GM12864 (cell line): Measurements from ENCODE around the gene NRSN2.
A peak's percentile ranks its signal among the peaks of the same experiment; 100 is the strongest.

Experiments
- DNase-seq: peaks from one replicate; pipeline ENCODE4 v3.0.0-alpha.2; 2011; ENCODE audit warnings: low read depth
- H3K4me3 ChIP-seq: 2 replicates; pipeline ENCODE4 v1.5.1; 2011; ENCODE audit warnings: mild to moderate bottlenecking, low read depth, low read length, control low read depth
- TF ChIP-seq, protein P1 (sequence below): IDR thresholded peaks from 2 replicates; pipeline ENCODE4 v1.5.1; 2011; ENCODE audit warnings: low read depth, mild to moderate bottlenecking, moderate library complexity, low read length, control low read depth, inconsistent platforms; ENCODE audit errors: missing control alignments

The NRSN2 gene

GRCh38 chr20:312866-313265, 34.0 kb upstream of the NRSN2 start:
- DNase-seq, result no peak
- H3K4me3 ChIP-seq, result no peak overlapping the region
- TF ChIP-seq, protein P1, sequence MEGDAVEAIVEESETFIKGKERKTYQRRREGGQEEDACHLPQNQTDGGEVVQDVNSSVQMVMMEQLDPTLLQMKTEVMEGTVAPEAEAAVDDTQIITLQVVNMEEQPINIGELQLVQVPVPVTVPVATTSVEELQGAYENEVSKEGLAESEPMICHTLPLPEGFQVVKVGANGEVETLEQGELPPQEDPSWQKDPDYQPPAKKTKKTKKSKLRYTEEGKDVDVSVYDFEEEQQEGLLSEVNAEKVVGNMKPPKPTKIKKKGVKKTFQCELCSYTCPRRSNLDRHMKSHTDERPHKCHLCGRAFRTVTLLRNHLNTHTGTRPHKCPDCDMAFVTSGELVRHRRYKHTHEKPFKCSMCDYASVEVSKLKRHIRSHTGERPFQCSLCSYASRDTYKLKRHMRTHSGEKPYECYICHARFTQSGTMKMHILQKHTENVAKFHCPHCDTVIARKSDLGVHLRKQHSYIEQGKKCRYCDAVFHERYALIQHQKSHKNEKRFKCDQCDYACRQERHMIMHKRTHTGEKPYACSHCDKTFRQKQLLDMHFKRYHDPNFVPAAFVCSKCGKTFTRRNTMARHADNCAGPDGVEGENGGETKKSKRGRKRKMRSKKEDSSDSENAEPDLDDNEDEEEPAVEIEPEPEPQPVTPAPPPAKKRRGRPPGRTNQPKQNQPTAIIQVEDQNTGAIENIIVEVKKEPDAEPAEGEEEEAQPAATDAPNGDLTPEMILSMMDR, result no peak

GRCh38 chr20:313402-313801, 33.5 kb upstream of the NRSN2 start:
- TF ChIP-seq, protein P1, result no peak
- no peak overlapping the region for H3K4me3 ChIP-seq
- DNase-seq, result no peak

DNA sequence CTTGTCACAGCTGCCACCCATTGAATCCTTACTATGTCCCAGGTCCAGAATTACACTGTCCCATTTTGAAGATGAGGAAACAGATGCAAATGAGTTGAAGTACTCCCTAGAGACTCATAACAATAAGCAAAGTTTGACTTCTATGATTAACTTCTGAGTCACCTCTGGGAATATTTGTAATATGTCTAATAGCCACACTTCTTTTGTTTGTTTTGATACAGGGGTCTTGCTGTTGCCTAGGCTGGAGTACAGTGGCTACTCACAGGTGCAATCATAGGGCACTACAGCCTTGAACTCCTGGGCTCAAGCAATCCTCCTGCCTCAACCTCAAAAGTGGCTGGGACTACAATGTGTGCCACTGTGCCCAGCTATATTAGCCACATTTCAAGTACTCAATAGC, 33.0 kb upstream of the NRSN2 start:
- DNase-seq, result no peak
- no peak overlapping the region for H3K4me3 ChIP-seq
- TF ChIP-seq, protein P1, result no peak

GRCh38 chr20:316316-317068, 30.4 kb upstream of the NRSN2 start:
- TF ChIP-seq, protein P1, result no peak
- no peak overlapping the region for H3K4me3 ChIP-seq
- DNase-seq, result no peak

GRCh38 chr20:324177-325044, 22.5 kb upstream of the NRSN2 start:
- TF ChIP-seq, protein P1, result peak; percentile 50
- peak; percentile 59 for DNase-seq

DNA sequence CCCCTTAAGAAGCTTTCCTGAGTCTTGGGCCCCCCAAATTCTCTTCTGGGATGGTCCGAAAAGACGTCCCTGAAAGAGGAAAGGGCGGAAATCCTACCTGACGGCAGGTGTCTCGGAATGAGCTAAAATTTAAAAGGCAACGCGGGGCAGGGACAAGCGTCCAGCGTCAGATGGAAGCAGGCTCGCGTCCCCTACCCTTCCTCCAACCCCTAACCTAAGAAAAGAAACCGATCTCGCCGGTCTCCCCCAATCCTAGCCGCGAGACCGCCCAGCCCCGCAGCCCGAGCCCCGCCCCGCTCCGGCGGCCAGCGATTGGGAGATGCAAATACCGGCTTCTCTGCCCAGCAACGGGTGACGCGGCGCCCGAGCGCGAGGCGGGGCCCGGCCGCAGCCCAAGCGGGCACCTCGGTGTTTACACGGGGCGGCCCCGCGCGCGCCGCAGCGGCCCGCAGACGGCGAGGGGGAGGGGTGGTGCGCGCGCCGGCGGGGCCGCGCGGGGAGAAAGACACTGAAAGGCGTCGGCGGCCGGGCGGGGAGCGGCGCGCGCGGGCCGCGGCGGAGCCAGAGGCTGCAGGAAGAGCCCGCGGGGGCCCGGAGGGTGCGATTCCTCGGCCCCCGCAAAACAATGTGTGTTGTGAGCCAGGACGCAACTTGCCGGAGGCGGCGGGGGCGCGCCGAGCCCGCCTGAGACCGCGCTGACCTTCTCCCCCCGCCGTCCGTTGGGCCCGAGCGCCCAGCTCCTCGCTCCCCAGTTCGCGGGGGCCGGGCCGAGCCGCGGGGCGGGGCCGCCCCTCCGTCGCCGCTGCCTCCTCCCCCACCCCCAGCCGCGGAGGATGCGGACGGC, 21.6 kb upstream of the NRSN2 start, which contains the start of gene SOX12:
Gene SOX12 (plus strand): TSS at position 508 of the 844 bp plus-strand sequence. CDS start 373 bp downstream, outside the sequence.
- TF ChIP-seq, protein P1, result no peak
- peak within 1 kb of the TSS; percentile 86 for H3K4me3 ChIP-seq

More at GRCh38 chr20:324177-325044, 22.5 kb upstream of the NRSN2 start:
- peak overlapping the region; percentile 86 for H3K4me3 ChIP-seq

More for the DNA sequence above, 21.6 kb upstream of the NRSN2 start, which contains the start of gene SOX12:
- DNase-seq, result peak; percentile 73
